Adrenal gland (tissue), 12 donors: ENCODE data around the gene TRMT61B. TPM values are rescaled to one million over a fixed set of nuclear protein-coding genes. Genes with fewer than 3 reads are reported as not detected.

Experiments
- DNase-seq, 7 donors: peaks; one replicate each; pipeline ENCODE4 v3.0.0-alpha.2; 2019 to 2020
- H3K27ac ChIP-seq, 5 donors: fragments of 200-600 bp; sonication (generic) in 4 of 5; 1 replicate in 3 of 5; 2 replicates in 2 of 5; pipeline versions ENCODE4 v1.5.1 to v1.8.0; 2016 to 2020; ENCODE audit warnings: mild to moderate bottlenecking in 1 of 5
- H3K27me3 ChIP-seq: fragments of 200-600 bp; 2 replicates; pipeline ENCODE4 v1.8.0; 2021
- H3K36me3 ChIP-seq, 2 donors: fragments of 200-600 bp; replicated peaks in 1 of 2; 1 replicate in 1 of 2; 2 replicates in 1 of 2; pipeline versions ENCODE4 v1.5.1 to v1.8.0; 2018 to 2022
- H3K4me1 ChIP-seq, 2 donors: fragments of 200-600 bp; replicated peaks in 1 of 2; 1 replicate in 1 of 2; 2 replicates in 1 of 2; pipeline versions ENCODE4 v1.5.1 to v1.8.0; 2018 to 2021
- H3K4me3 ChIP-seq, 4 donors: fragments of 200-600 bp; sonication (generic) in 3 of 4; one replicate each; pipeline ENCODE4 v1.5.1; 2016 to 2018
- H3K9me3 ChIP-seq, 3 donors: fragments of 200-600 bp; sonication (generic) in 1 of 3; replicated peaks in 1 of 3; 1 replicate in 2 of 3; 2 replicates in 1 of 3; pipeline versions ENCODE4 v1.5.1 to v1.8.0; 2016 to 2021
- POLR2A ChIP-seq, 2 donors: fragments of 450-650 bp; IDR thresholded peaks; one replicate each; pipeline ENCODE4 v1.6.1; 2017; ENCODE audit warnings: antibody characterized with exemption in 2 of 2, mild to moderate bottlenecking in 2 of 2, moderate library complexity in 1 of 2
- WGBS, 4 donors: extraction: QIAGEN DNeasy Blood & Tissue Kit in 2 of 4; methylation state at CpG; one replicate each; pipeline versions ENCODE4 v1.1.5 to v1.1.7; 2013 to 2017; 5-methylcytosine and 5-hydroxymethylcytosine counted together
- intact Hi-C, 2 donors: fragments of 100-400 bp; cut with DNase I; formaldehyde crosslinking; loops; one replicate each; pipeline versions ENCODE4 v1.14.1 to v1.15.0; 2022 to 2023
- polyA plus RNA-seq, 3 donors: library from polyadenylated mRNA; stranded (reverse); fragments of 200-250 nt in 2 of 3; fragments of 350-450 nt in 1 of 3; fragmentation: Illumina TruSeq in 1 of 3; extraction: RNeasy Lipid Tissue Mini Kit (QIAGEN cat#74804) in 1 of 3; gene quantifications; one replicate each; pipeline ENCODE4 v1.2.3, GENCODE V29; 2013 to 2014
- total RNA-seq, 9 donors: library from RNA; depleted of rRNA in 4 of 9; stranded (reverse); fragments of >200 nt in 4 of 9; fragments of 120-200 nt in 1 of 9; fragmentation: NEBNext Ultra II Directional in 1 of 9; extraction: Animal tissue kit (Norgen Biotek cat#: 25700) in 1 of 9; gene quantifications; one replicate each; pipeline versions ENCODE4 v1.1.0 to v1.2.4, GENCODE V29; 2013 to 2023
- TF ChIP-seq, protein P1 (sequence below), 6 experiments: fragments of 450-650 bp in 4 of 6; fragments of 200-600 bp in 2 of 6; sonication (generic) in 1 of 6; IDR thresholded peaks; 1 replicate in 5 of 6; 2 replicates in 1 of 6; pipeline versions ENCODE4 v1.5.1 to v1.8.0; 2016 to 2021; ENCODE audit warnings: antibody characterized with exemption in 6 of 6, mild to moderate bottlenecking in 2 of 6, moderate library complexity in 1 of 6
- donor health status: healthy with polysubstance abuse.
- donor health status: Bipolar disorder and iron deficiency.
- donor health status: DM: yes; HTN: yes; CAD: no.
- donor health status: DM: no; HTN: no; CAD: no.
- donor health status: DM: no; HTN: no; CAD: no.
- donor health status: DM: yes; HTN: yes; CAD: no.

Gene TRMT61B
- total and polyA plus RNA-seq, 12 donors, result 8.9 to 52.7 (median 21.2) TPM

- H3K27ac ChIP-seq, result no peak overlapping the region
- no peaks in the 10 kb centered on the region for H3K9me3 ChIP-seq
- no peaks in the 10 kb centered on the region for H3K36me3 ChIP-seq
- 59 to 63% (median 61%) methylated on average over 3 of the region's 3 CpGs for WGBS, 4 donors
- intact Hi-C loops, result no loop called here
- no peaks in the 10 kb centered on the region for H3K27me3 ChIP-seq
- H3K4me3 ChIP-seq, result no peak overlapping the region
- TF ChIP-seq POLR2A (IDR thresholded peaks at IDR 0.05), result no peak
- TF ChIP-seq, protein P1, sequence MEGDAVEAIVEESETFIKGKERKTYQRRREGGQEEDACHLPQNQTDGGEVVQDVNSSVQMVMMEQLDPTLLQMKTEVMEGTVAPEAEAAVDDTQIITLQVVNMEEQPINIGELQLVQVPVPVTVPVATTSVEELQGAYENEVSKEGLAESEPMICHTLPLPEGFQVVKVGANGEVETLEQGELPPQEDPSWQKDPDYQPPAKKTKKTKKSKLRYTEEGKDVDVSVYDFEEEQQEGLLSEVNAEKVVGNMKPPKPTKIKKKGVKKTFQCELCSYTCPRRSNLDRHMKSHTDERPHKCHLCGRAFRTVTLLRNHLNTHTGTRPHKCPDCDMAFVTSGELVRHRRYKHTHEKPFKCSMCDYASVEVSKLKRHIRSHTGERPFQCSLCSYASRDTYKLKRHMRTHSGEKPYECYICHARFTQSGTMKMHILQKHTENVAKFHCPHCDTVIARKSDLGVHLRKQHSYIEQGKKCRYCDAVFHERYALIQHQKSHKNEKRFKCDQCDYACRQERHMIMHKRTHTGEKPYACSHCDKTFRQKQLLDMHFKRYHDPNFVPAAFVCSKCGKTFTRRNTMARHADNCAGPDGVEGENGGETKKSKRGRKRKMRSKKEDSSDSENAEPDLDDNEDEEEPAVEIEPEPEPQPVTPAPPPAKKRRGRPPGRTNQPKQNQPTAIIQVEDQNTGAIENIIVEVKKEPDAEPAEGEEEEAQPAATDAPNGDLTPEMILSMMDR (IDR thresholded peaks at IDR 0.05), result no peak
- H3K4me1 ChIP-seq, result no peaks in the 10 kb centered on the region
- no peak for DNase-seq
Measured at GRCh38 chr2:28842042-28842441, 28.1 kb downstream of the TRMT61B start.

GRCh38 chr2:28838971-28839370, 31.1 kb downstream of the TRMT61B start:
- WGBS, 4 donors, result 92 to 97% (median 95%) methylated on average over 2 of the region's 2 CpGs
- no peaks in the 10 kb centered on the region for H3K27me3 ChIP-seq
- DNase-seq, result no peak
- H3K36me3 ChIP-seq, result no peaks in the 10 kb centered on the region
- TF ChIP-seq, protein P1 (IDR thresholded peaks at IDR 0.05), result no peak
- no peak for TF ChIP-seq POLR2A (IDR thresholded peaks at IDR 0.05)
- no peak overlapping the region for H3K27ac ChIP-seq
- H3K9me3 ChIP-seq, result no peaks in the 10 kb centered on the region
- no peak overlapping the region for H3K4me3 ChIP-seq
- intact Hi-C loops, result no loop called here
- no peaks in the 10 kb centered on the region for H3K4me1 ChIP-seq

DNA sequence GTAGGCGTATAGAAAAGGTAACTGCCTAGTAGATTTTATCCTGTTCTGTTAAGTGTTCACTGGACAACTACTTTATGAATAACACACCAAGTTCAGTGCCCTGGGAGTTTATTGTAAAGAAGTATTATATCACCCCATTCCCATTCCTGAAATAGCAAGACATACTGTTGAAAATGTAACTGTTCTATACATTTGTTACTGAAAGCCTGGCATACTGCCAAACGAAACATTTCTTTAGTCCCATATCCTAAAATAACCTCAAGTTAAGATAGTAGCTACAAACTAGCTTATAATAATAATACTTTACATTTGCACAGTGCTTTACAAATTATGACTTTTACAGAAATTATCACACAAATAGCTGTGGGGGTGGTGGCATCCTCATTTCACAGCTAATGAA, 34.3 kb downstream of the TRMT61B start:
- no peak for DNase-seq
- Histone ChIP-seq H3K9me3 (no peaks in the 10 kb centered on the region), H3K27ac (no peak overlapping the region), H3K36me3 (no peaks in the 10 kb centered on the region), H3K27me3 (no peaks in the 10 kb centered on the region), H3K4me1 (no peaks in the 10 kb centered on the region), H3K4me3 (no peak overlapping the region)
- 37 to 53% (median 48%) methylated on average over 2 of the region's 2 CpGs for WGBS, 4 donors
- TF ChIP-seq POLR2A (IDR thresholded peaks at IDR 0.05), result no peak
- TF ChIP-seq, protein P1 (IDR thresholded peaks at IDR 0.05), result no peak
- intact Hi-C loops, result no loop called here

GRCh38 chr2:28833740-28834470, 36.2 kb downstream of the TRMT61B start:
- H3K27ac ChIP-seq, result no peak overlapping the region
- no peak overlapping the region for H3K4me3 ChIP-seq
- H3K36me3 ChIP-seq, result no peaks in the 10 kb centered on the region
- H3K4me1 ChIP-seq, result no peaks in the 10 kb centered on the region
- TF ChIP-seq POLR2A (IDR thresholded peaks at IDR 0.05), result no peak
- TF ChIP-seq, protein P1 (IDR thresholded peaks at IDR 0.05), result no peak
- no peaks in the 10 kb centered on the region for H3K9me3 ChIP-seq
- intact Hi-C loops, result no loop called here
- 87 to 91% (median 88%) methylated on average over 2 of the region's 2 CpGs for WGBS, 4 donors
- DNase-seq, result no peak
- no peaks in the 10 kb centered on the region for H3K27me3 ChIP-seq
